Occipital lobe (tissue), 2 donors: Measurements from ENCODE around the gene GNB1. TPM values are rescaled to one million over a fixed set of nuclear protein-coding genes. Genes with fewer than 3 reads are reported as not detected.
A peak's percentile ranks its signal among the peaks of the same experiment; 100 is the strongest.
"Not testable (repeated sequence)": the region's sequence is repeated elsewhere in the genome, so short reads cannot be mapped to it uniquely, and the experiment has no call there.

Source experiments
- DNase-seq: peaks from one replicate; lab custom pipeline; 2025; lab: John Stamatoyannopoulos, UW
- total RNA-seq: library from RNA; depleted of rRNA; stranded (reverse); fragments of >200 nt; gene quantifications from one replicate; pipeline ENCODE4 v1.2.3, GENCODE V29; 2014

GNB1 gene
- total RNA-seq, 1 donor from 2014 or later, result 144 TPM

- DNase-seq, result no peak
Measured at GRCh38 chr1:1892079-1892762, 1.3 kb upstream of the GNB1 start.

- peak; percentile 83 for DNase-seq
Measured at GRCh38 chr1:1891349-1892078, 627 bp upstream of the GNB1 start.

GRCh38 chr1:1889847-1890505 is 911 bp downstream of the GNB1 start:
- DNase-seq, result no peak

GRCh38 chr1:1889090-1889750 is 1.7 kb downstream of the GNB1 start:
- no peak for DNase-seq

GRCh38 chr1:1883890-1884289 is 7.0 kb downstream of the GNB1 start:
- DNase-seq, result not testable (repeated sequence)

- no peak for DNase-seq
Measured at GRCh38 chr1:1883092-1883873, 7.6 kb downstream of the GNB1 start.

- no peak for DNase-seq
Measured at GRCh38 chr1:1881727-1882126, 9.2 kb downstream of the GNB1 start.

- DNase-seq, result no peak
Measured at GRCh38 chr1:1880617-1881312, 10.1 kb downstream of the GNB1 start.

- DNase-seq, result no peak
Measured at GRCh38 chr1:1879942-1880341, 10.9 kb downstream of the GNB1 start.

GRCh38 chr1:1877865-1878436 is 12.9 kb downstream of the GNB1 start:
- no peak for DNase-seq

- no peak for DNase-seq
Measured at GRCh38 chr1:1876335-1876930, 14.5 kb downstream of the GNB1 start.

GRCh38 chr1:1875932-1876331 is 15.0 kb downstream of the GNB1 start:
- no peak for DNase-seq

GRCh38 chr1:1874901-1875300 is 16.0 kb downstream of the GNB1 start:
- no peak for DNase-seq

- DNase-seq, result no peak
Measured at GRCh38 chr1:1873186-1873585, 17.7 kb downstream of the GNB1 start.

GRCh38 chr1:1872329-1872994 is 18.4 kb downstream of the GNB1 start:
- no peak for DNase-seq

- no peak for DNase-seq
Measured at GRCh38 chr1:1869469-1869868, 21.4 kb downstream of the GNB1 start.

GRCh38 chr1:1867164-1867563 is 23.7 kb downstream of the GNB1 start:
- DNase-seq, result no peak

- no peak for DNase-seq
Measured at GRCh38 chr1:1862905-1863547, 27.9 kb downstream of the GNB1 start.
